COLO668 (cell line): ENCODE data around the gene TUFT1.
"Not testable (repeated sequence)": the region's sequence is repeated elsewhere in the genome, so short reads cannot be mapped to it uniquely, and the experiment has no call there.

Source experiments
- DNase-seq: peaks from one replicate; lab custom pipeline; 2025; ENCODE audit not compliant: unreplicated experiment; lab: John Stamatoyannopoulos, UW

The TUFT1 gene

GRCh38 chr1:151512326-151512725 is 27.8 kb upstream of the TUFT1 start:
- peak; percentile 27 for DNase-seq

- peak; percentile 89 for DNase-seq
Measured at GRCh38 chr1:151512801-151513625, 27.1 kb upstream of the TUFT1 start.

GRCh38 chr1:151513626-151514121 is 26.4 kb upstream of the TUFT1 start:
- peak; percentile 97 for DNase-seq

- DNase-seq: peak; percentile 35
Measured at GRCh38 chr1:151514366-151514765, 25.7 kb upstream of the TUFT1 start.

- no peak for DNase-seq
Measured at GRCh38 chr1:151515265-151515664, 24.8 kb upstream of the TUFT1 start.

GRCh38 chr1:151516031-151516511 is 24.0 kb upstream of the TUFT1 start:
- no peak for DNase-seq

GRCh38 chr1:151518431-151518830 is 21.7 kb upstream of the TUFT1 start:
- DNase-seq: no peak

- DNase-seq: no peak
Measured at GRCh38 chr1:151518936-151519335, 21.2 kb upstream of the TUFT1 start.

- no peak for DNase-seq
Measured at GRCh38 chr1:151519667-151520066, 20.4 kb upstream of the TUFT1 start.

GRCh38 chr1:151520359-151520758 is 19.8 kb upstream of the TUFT1 start:
- DNase-seq: no peak

- DNase-seq: not testable (repeated sequence)
Measured at GRCh38 chr1:151522427-151522826, 17.7 kb upstream of the TUFT1 start.

- DNase-seq: no peak
Measured at GRCh38 chr1:151523326-151523725, 16.8 kb upstream of the TUFT1 start.

GRCh38 chr1:151524736-151525135 is 15.4 kb upstream of the TUFT1 start:
- no peak for DNase-seq

- no peak for DNase-seq
Measured at GRCh38 chr1:151526735-151527525, 13.2 kb upstream of the TUFT1 start.

GRCh38 chr1:151529211-151529702 is 10.9 kb upstream of the TUFT1 start:
- no peak for DNase-seq

GRCh38 chr1:151529781-151530180 is 10.3 kb upstream of the TUFT1 start:
- no peak for DNase-seq

- DNase-seq: no peak
Measured at GRCh38 chr1:151530461-151530860, 9.6 kb upstream of the TUFT1 start.

- DNase-seq: no peak
Measured at GRCh38 chr1:151533870-151534269, 6.2 kb upstream of the TUFT1 start.

- peak; percentile 72 for DNase-seq
Measured at GRCh38 chr1:151534662-151535278, 5.3 kb upstream of the TUFT1 start.

- no peak for DNase-seq
Measured at GRCh38 chr1:151535326-151536271, 4.5 kb upstream of the TUFT1 start.
